GM23338 (cell line): Measurements from ENCODE around the gene SSR4. TPM values are rescaled to one million over a fixed set of nuclear protein-coding genes. Genes with fewer than 3 reads are reported as not detected.

ENCODE experiments used
- ATAC-seq: fragments of 200-7000 bp; cut with Tn5 transposase; 3 replicates; pipeline ENCODE4 v1.9.1; 2020
- DNase-seq: peaks from one replicate; pipeline ENCODE4 v3.0.0-alpha.2; 2015; ENCODE audit warnings: low spot score
- H2AFZ ChIP-seq: fragments of 200-600 bp; sonication (generic); 2 replicates; pipeline ENCODE4 v1.8.0; 2016; ENCODE audit warnings: antibody characterized with exemption, mild to moderate bottlenecking, moderate library complexity
- H3F3A ChIP-seq: fragments of 200-600 bp; sonication (generic); replicated peaks from 2 replicates; pipeline ENCODE4 v1.8.0; 2017; ENCODE audit warnings: antibody characterized with exemption, mixed run types, low read depth
- H3K27ac ChIP-seq: fragments of 200-600 bp; sonication (generic); 2 replicates; pipeline ENCODE4 v1.6.1; 2016; ENCODE audit warnings: low read depth
- H3K27me3 ChIP-seq: fragments of 200-600 bp; sonication (generic); 2 replicates; pipeline ENCODE4 v1.8.0; 2016; ENCODE audit warnings: mild to moderate bottlenecking, mixed run types, moderate library complexity; ENCODE audit not compliant: insufficient read depth
- H3K36me3 ChIP-seq: fragments of 200-600 bp; sonication (generic); 2 replicates; pipeline ENCODE4 v1.8.0; 2016; ENCODE audit warnings: mild to moderate bottlenecking; ENCODE audit not compliant: insufficient read depth
- H3K4me1 ChIP-seq: fragments of 200-600 bp; sonication (generic); 2 replicates; pipeline ENCODE4 v1.8.0; 2016; ENCODE audit warnings: mild to moderate bottlenecking, moderate library complexity; ENCODE audit not compliant: insufficient read depth
- H3K4me2 ChIP-seq: fragments of 200-600 bp; sonication (generic); 2 replicates; pipeline ENCODE4 v1.7.1; 2017; ENCODE audit warnings: mixed run types
- H3K4me3 ChIP-seq: fragments of 200-600 bp; sonication (generic); 2 replicates; pipeline ENCODE4 v1.6.1; 2016; ENCODE audit warnings: mixed run types
- H3K79me2 ChIP-seq: fragments of 200-600 bp; sonication (generic); replicated peaks from 2 replicates; pipeline ENCODE4 v1.8.0; 2017; ENCODE audit warnings: mild to moderate bottlenecking; ENCODE audit not compliant: insufficient read depth
- H3K9me2 ChIP-seq: fragments of 200-600 bp; sonication (generic); 2 replicates; pipeline ENCODE4 v1.8.0; 2017; ENCODE audit not compliant: insufficient read depth
- H4K20me1 ChIP-seq: fragments of 200-600 bp; sonication (generic); replicated peaks from 2 replicates; pipeline ENCODE4 v1.8.0; 2017; ENCODE audit warnings: mild to moderate bottlenecking; ENCODE audit not compliant: insufficient read depth
- H3K27ac Mint-ChIP-seq: 2 replicates; pipeline ENCODE4 v1.8.0; 2020; ENCODE audit warnings: inconsistent platforms, mild to moderate bottlenecking, moderate library complexity, mixed read lengths
- H3K27me3 Mint-ChIP-seq: 3 replicates; pipeline ENCODE4 v1.8.0; 2022; ENCODE audit warnings: low read depth, mild to moderate bottlenecking, moderate library complexity, mixed read lengths, inconsistent platforms; ENCODE audit not compliant: insufficient read depth, poor library complexity
- H3K36me3 Mint-ChIP-seq: 3 replicates; pipeline ENCODE4 v1.8.0; 2021; ENCODE audit warnings: low read depth, mild to moderate bottlenecking, inconsistent platforms, moderate library complexity, mixed read lengths
- H3K4me1 Mint-ChIP-seq: 3 replicates; pipeline ENCODE4 v1.8.0; 2020; ENCODE audit warnings: mild to moderate bottlenecking, inconsistent platforms, mixed read lengths
- H3K4me3 Mint-ChIP-seq: 3 replicates; pipeline ENCODE4 v1.8.0; 2021; ENCODE audit warnings: moderate library complexity, mild to moderate bottlenecking, inconsistent platforms, mixed read lengths
- H3K9me3 Mint-ChIP-seq: 3 replicates; pipeline ENCODE4 v1.8.0; 2020; ENCODE audit warnings: moderate library complexity, mild to moderate bottlenecking, inconsistent platforms, mixed read lengths
- CREB1 ChIP-seq: fragments of 250-450 bp; sonication (Bioruptor Pico); IDR thresholded peaks from 2 replicates; pipeline ENCODE4 v1.5.0; 2020; ENCODE audit warnings: low read depth, mild to moderate bottlenecking, moderate library complexity
- CTCF ChIP-seq, 2 experiments: fragments of 200-600 bp in 1 of 2; sonication (generic) in 1 of 2; conservative IDR thresholded peaks; 2 replicates each; pipeline versions ENCODE4 v1.5.1 to v1.6.1; 2016 to 2017; ENCODE audit warnings: antibody characterized with exemption in 2 of 2, low read depth in 2 of 2, mild to moderate bottlenecking in 2 of 2, moderate library complexity in 1 of 2
- ETS1 ChIP-seq: IDR thresholded peaks from 2 replicates; pipeline ENCODE4 v1.6.1; 2016; ENCODE audit warnings: antibody characterized with exemption
- EZH2 ChIP-seq: fragments of 200-600 bp; sonication (generic); IDR thresholded peaks from one replicate; pipeline ENCODE4 v1.8.0; 2017; ENCODE audit warnings: antibody characterized with exemption, mild to moderate bottlenecking, low read depth; ENCODE audit not compliant: unreplicated experiment
- EZH2phosphoT487 ChIP-seq: fragments of 200-600 bp; sonication (generic); IDR thresholded peaks from one replicate; pipeline ENCODE4 v1.8.1; 2018; ENCODE audit warnings: antibody characterized with exemption; ENCODE audit not compliant: unreplicated experiment
- JUNB ChIP-seq: IDR thresholded peaks from one replicate; pipeline ENCODE4 v1.6.1; 2016; ENCODE audit warnings: antibody characterized with exemption; ENCODE audit not compliant: unreplicated experiment
- NANOG ChIP-seq: IDR thresholded peaks from 2 replicates; pipeline ENCODE4 v1.6.1; 2016; ENCODE audit warnings: antibody characterized with exemption, borderline replicate concordance
- POLR2AphosphoS5 ChIP-seq: IDR thresholded peaks from 2 replicates; pipeline ENCODE4 v1.6.1; 2016; ENCODE audit warnings: antibody characterized with exemption, low read depth
- REST ChIP-seq: IDR thresholded peaks from one replicate; pipeline ENCODE4 v1.6.1; 2018; ENCODE audit warnings: antibody characterized with exemption; ENCODE audit not compliant: unreplicated experiment
- STAT1 ChIP-seq: IDR thresholded peaks from one replicate; pipeline ENCODE4 v1.6.1; 2016; ENCODE audit warnings: antibody characterized with exemption; ENCODE audit not compliant: unreplicated experiment
- ZNF331 ChIP-seq: fragments of 250-450 bp; sonication (Bioruptor Pico); IDR thresholded peaks from 2 replicates; pipeline ENCODE4 v1.5.0; 2020; ENCODE audit warnings: low read depth, mild to moderate bottlenecking, moderate library complexity
- polyA plus RNA-seq: library from polyadenylated mRNA; unstranded; fragments of >200 nt; fragmentation: Nextera tagmentation; extraction: Ambion mirVana; gene quantifications from 2 replicates; pipeline ENCODE4 v1.2.1, GENCODE V29; 2016
- total RNA-seq: library from RNA; depleted of rRNA; stranded (reverse); fragments of >200 nt; shearing (Covaris generic); gene quantifications from 2 replicates; pipeline ENCODE4 v1.2.3, GENCODE V29; 2014

Gene SSR4
- total and polyA plus RNA-seq, 2 experiments from 2014 or later, result 107 to 352 TPM

- H3F3A ChIP-seq, result no peaks in the 10 kb centered on the region
- no peaks in the 10 kb centered on the region for H3K9me2 ChIP-seq
- H3K4me3 Mint-ChIP-seq, result no peak overlapping the region
- H3K27ac Mint-ChIP-seq, result no peak overlapping the region
- no peaks in the 10 kb centered on the region for H4K20me1 ChIP-seq
- H3K36me3 ChIP-seq, result no peaks in the 10 kb centered on the region
- TF ChIP-seq CREB1 (CRISPR knock-in tag) (no peak), JUNB (no peak), STAT1 (no peak), POLR2AphosphoS5 (no peak), REST (no peak), CTCF (conservative IDR thresholded peaks at IDR 0.05; ENCODE audit: low read depth in 2 of 2) (no peak), ZNF331 (no peak)
- H3K27me3 Mint-ChIP-seq, result peaks cover 7% of the 10 kb centered on the region
- H3K4me1 Mint-ChIP-seq, result peaks cover 5% of the 10 kb centered on the region; the same call in 2 of the 3 replicates
- ATAC-seq, result no peak
- no peak overlapping the region for H3K4me2 ChIP-seq
- H3K27ac ChIP-seq, result no peak overlapping the region
- H3K9me3 Mint-ChIP-seq, result no peaks in the 10 kb centered on the region
- H3K4me3 ChIP-seq, result no peak overlapping the region
- no peaks in the 10 kb centered on the region for H3K79me2 ChIP-seq
- H3K36me3 Mint-ChIP-seq, result no peaks in the 10 kb centered on the region
- H3K27me3 ChIP-seq, result no peaks in the 10 kb centered on the region
- H3K4me1 ChIP-seq, result no peaks in the 10 kb centered on the region
- no peak for DNase-seq
- no peak overlapping the region for H2AFZ ChIP-seq
Observed at GRCh38 chrX:153769158-153769864, 25.2 kb upstream of the SSR4 start.

GRCh38 chrX:153769865-153770600 lies 24.4 kb upstream of the SSR4 start:
- DNase-seq, result no peak
- Histone ChIP-seq H3K79me2 (no peaks in the 10 kb centered on the region), H3K9me2 (no peaks in the 10 kb centered on the region), H3K4me2 (no peak overlapping the region), H2AFZ (no peak overlapping the region), H3K27ac (no peak overlapping the region), H3K36me3 (no peaks in the 10 kb centered on the region), H3K4me3 (no peak overlapping the region), H3F3A (no peaks in the 10 kb centered on the region), H3K27me3 (no peaks in the 10 kb centered on the region), H3K4me1 (no peaks in the 10 kb centered on the region), H4K20me1 (no peaks in the 10 kb centered on the region)
- Mint-ChIP-seq H3K4me1 (peaks cover 5% of the 10 kb centered on the region; the same call in 2 of the 3 replicates), H3K4me3 (no peak overlapping the region), H3K9me3 (no peaks in the 10 kb centered on the region), H3K27ac (no peak overlapping the region), H3K27me3 (peaks cover 7% of the 10 kb centered on the region), H3K36me3 (no peaks in the 10 kb centered on the region)
- no peak for ATAC-seq
- TF ChIP-seq ETS1 (no peak), NANOG (no peak), POLR2AphosphoS5 (no peak), JUNB (no peak), CREB1 (CRISPR knock-in tag) (no peak), EZH2phosphoT487 (no peak), EZH2 (no peak), CTCF (conservative IDR thresholded peaks at IDR 0.05; ENCODE audit: low read depth in 2 of 2) (no peak), STAT1 (no peak)
